Measurements from ENCODE around the gene AIFM2.

GRCh38 chr10:70094250-70094649, 38.4 kb downstream of the AIFM2 start:
- TF ChIP-seq EZH2 (IDR thresholded peaks at IDR 0.05) (no peak), POLR2AphosphoS5 (IDR thresholded peaks at IDR 0.05; ENCODE audit: borderline replicate concordance, low read depth, low read length) (no peak)
